Mesothelial cell of epicardium (in vitro differentiated cells): ENCODE measurements around the gene GOLM1. TPM values are rescaled to one million over a fixed set of nuclear protein-coding genes. Genes with fewer than 3 reads are reported as not detected.

ENCODE experiments used
- DNase-seq, 2 experiments: peaks; one replicate each; pipeline ENCODE4 v3.0.0; 2021; ENCODE audit warnings: low spot score in 2 of 2; ENCODE audit not compliant: unreplicated experiment in 2 of 2
- H3K27ac Mint-ChIP-seq: 2 replicates; pipeline ENCODE4 v1.8.0; 2021; ENCODE audit warnings: mixed read lengths
- H3K27me3 Mint-ChIP-seq: 2 replicates; pipeline ENCODE4 v1.8.0; 2021; ENCODE audit warnings: low read depth, mixed read lengths
- H3K36me3 Mint-ChIP-seq: 2 replicates; pipeline ENCODE4 v1.8.0; 2021; ENCODE audit warnings: mixed read lengths
- H3K4me1 Mint-ChIP-seq: 2 replicates; pipeline ENCODE4 v1.8.0; 2021; ENCODE audit warnings: mixed read lengths
- H3K4me3 Mint-ChIP-seq: 2 replicates; pipeline ENCODE4 v1.8.0; 2021; ENCODE audit warnings: mild to moderate bottlenecking, moderate library complexity, mixed read lengths
- H3K9me3 Mint-ChIP-seq: 2 replicates; pipeline ENCODE4 v1.8.0; 2021; ENCODE audit warnings: mixed read lengths
- total RNA-seq: library from RNA; stranded (reverse); gene quantifications from 3 replicates; pipeline ENCODE4 v1.2.1, GENCODE V29; 2021
- TF ChIP-seq, protein P1 (sequence below): fragments of 200-600 bp; sonication (generic); IDR thresholded peaks from one replicate; pipeline ENCODE4 v1.5.0; 2021; ENCODE audit warnings: antibody characterized with exemption; ENCODE audit not compliant: unreplicated experiment

Gene GOLM1
- total RNA-seq, 1 donor from 2014 or later: 101 TPM

DNA sequence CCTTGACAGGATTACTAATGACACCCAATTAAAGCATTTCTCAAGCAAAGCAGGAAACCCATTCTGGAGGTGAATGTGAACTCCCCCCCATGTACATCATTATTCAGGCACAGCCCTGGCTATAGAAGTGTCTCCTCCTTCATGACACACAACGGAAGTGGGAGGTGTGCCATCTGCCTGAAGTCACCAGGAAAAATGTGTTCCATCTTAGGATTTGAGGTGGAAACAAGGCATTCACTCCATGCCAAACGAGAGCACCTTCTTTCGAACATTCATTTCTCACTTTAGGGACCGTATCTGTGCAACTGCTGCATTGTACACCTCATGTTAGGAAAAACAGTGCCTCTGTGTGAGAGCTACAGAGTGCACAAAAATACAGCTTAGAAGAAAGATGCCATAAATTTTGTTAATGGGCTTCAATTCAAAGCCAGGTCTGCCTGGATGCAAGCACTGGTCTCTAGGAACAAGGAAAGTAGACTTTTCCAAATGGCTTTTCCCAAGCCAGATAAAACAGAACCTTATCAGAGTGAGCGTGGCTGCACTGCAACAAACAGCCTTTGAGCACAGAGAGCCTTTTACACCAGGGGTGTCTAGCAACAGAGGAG, 19.4 kb downstream of the GOLM1 start:
- peaks cover 10% of the 10 kb centered on the region for H3K36me3 Mint-ChIP-seq
- H3K27ac Mint-ChIP-seq: peak overlapping the region; percentile 97
- TF ChIP-seq, protein P1, sequence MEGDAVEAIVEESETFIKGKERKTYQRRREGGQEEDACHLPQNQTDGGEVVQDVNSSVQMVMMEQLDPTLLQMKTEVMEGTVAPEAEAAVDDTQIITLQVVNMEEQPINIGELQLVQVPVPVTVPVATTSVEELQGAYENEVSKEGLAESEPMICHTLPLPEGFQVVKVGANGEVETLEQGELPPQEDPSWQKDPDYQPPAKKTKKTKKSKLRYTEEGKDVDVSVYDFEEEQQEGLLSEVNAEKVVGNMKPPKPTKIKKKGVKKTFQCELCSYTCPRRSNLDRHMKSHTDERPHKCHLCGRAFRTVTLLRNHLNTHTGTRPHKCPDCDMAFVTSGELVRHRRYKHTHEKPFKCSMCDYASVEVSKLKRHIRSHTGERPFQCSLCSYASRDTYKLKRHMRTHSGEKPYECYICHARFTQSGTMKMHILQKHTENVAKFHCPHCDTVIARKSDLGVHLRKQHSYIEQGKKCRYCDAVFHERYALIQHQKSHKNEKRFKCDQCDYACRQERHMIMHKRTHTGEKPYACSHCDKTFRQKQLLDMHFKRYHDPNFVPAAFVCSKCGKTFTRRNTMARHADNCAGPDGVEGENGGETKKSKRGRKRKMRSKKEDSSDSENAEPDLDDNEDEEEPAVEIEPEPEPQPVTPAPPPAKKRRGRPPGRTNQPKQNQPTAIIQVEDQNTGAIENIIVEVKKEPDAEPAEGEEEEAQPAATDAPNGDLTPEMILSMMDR: no peak
- no peaks in the 10 kb centered on the region for H3K9me3 Mint-ChIP-seq
- no peak for DNase-seq
- H3K4me3 Mint-ChIP-seq: no peak overlapping the region
- H3K27me3 Mint-ChIP-seq: no peaks in the 10 kb centered on the region
- peaks cover 49% of the 10 kb centered on the region for H3K4me1 Mint-ChIP-seq

DNA sequence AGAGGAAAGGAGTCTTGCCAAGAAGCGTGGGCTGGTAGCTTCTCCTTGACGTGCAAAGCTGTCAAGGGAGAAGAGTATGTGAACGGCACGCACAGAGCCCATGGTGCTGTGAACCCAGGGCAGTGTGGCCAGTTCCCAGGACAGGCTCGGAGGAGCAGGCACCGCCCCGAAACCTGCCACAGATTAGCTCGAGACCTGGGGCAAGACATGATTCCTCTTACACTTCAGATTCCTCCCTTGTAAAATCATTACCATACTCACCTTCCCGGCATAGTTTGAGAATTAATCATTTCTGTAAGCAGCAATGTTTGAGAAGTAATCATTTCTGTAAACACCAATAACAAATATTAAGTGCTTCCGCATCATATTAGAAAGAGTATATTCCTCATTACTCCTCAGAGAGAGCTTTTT, 19.9 kb downstream of the GOLM1 start:
- H3K36me3 Mint-ChIP-seq: peaks cover 15% of the 10 kb centered on the region

DNA sequence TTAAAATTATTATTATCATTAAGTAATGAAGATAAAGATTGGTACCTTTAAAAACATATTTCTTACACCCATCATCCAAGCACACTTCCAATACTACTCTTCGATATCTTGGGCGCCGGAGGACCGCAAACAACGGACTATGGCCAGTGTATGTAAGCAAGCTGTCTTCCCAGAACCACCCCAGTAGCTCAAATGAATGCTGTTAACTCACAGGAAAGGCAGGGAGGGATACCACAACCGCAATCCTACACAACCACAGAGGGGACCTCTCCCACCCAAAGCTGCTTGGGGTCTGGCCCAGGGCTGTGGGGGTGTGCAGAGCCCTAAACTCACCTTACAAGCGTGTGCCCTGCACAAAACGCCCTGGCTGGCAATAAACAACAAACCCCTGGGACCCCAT, 20.6 kb downstream of the GOLM1 start:
- Mint-ChIP-seq H3K4me3 (no peak overlapping the region), H3K4me1 (peaks cover 49% of the 10 kb centered on the region), H3K9me3 (no peaks in the 10 kb centered on the region), H3K27me3 (no peaks in the 10 kb centered on the region), H3K36me3 (peaks cover 12% of the 10 kb centered on the region), H3K27ac (peak overlapping the region; percentile 97)
- DNase-seq: no peak
- TF ChIP-seq, protein P1: no peak

More for the DNA sequence above, 19.9 kb downstream of the GOLM1 start:
- Mint-ChIP-seq H3K4me3 (peak overlapping the region; percentile 37), H3K9me3 (no peaks in the 10 kb centered on the region), H3K4me1 (peaks cover 49% of the 10 kb centered on the region), H3K27ac (peak overlapping the region; percentile 97), H3K27me3 (no peaks in the 10 kb centered on the region)
- no peak for DNase-seq
- TF ChIP-seq, protein P1: no peak

DNA sequence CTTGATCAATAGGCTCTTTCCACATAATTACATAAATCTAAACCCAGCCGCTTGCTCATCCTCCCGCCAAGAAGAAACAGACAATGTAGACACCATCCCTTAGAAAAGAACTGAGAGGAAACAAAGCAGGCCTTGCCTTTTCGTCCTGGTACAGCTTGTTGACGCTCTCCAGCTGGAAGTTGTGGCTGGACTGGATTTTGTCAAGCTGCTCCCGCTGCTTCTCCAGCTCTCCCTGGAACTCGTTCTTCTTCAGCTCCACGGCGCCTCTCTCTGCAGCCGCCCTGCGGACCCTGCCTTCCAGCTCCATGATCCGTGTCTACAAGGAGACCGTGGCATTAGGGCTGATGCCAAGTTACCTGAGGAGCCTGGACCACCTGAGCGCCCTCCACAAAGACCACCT, 22.1 kb downstream of the GOLM1 start:
- no peak for DNase-seq

DNA sequence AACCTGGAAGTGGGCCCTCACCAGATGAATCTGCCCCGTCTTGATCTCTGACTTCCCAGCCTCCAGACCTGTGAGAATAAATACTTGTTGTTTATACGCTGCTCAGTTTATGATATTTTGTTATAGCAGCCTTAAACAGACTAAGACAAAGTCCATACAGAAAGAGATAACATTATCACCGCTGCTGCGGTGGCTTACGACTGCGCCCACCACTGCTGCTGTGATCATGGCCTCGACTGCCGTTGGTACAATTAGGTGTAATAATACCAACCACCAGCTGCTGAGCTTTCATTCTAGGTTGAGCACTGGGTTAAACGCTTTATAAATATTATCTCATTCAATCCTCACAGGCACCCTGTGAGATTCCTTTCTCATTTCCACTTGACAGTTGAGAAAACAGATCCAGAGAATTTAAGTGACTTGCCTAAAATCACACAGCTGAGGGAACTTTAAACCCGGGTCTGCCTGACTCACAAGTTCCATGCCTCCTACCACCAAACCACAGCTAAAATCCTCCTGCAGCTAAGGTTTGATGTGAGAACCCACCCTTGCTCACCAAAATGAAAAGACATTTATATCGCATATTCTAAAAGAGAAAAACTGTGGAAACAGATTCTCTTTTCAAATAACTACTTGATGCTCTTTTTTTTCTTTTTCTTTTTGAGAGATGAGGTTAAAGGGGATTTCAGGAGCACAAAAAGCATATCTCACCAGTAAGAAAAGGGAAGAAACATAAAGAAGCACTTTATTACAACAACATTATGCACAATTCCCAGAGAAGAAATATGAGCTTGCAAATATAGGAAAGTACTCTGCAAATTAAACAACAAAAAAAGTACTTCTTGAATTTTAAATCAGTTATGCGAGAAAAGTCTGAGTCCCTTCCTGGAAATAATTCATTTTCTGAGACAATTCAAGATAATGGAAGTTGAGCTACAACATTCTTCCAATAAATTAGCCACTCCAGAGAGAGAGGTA, 23.9 kb downstream of the GOLM1 start:
- Mint-ChIP-seq H3K36me3 (peaks cover 12% of the 10 kb centered on the region), H3K4me1 (peaks cover 55% of the 10 kb centered on the region), H3K27me3 (no peaks in the 10 kb centered on the region), H3K9me3 (no peaks in the 10 kb centered on the region), H3K27ac (peak overlapping the region; percentile 16), H3K4me3 (no peak overlapping the region)
- TF ChIP-seq, protein P1: no peak
- DNase-seq: no peak

More for the DNA sequence above, 22.1 kb downstream of the GOLM1 start:
- Mint-ChIP-seq H3K9me3 (no peaks in the 10 kb centered on the region), H3K4me3 (no peak overlapping the region), H3K4me1 (peaks cover 54% of the 10 kb centered on the region), H3K36me3 (peaks cover 12% of the 10 kb centered on the region), H3K27ac (peak overlapping the region; percentile 97), H3K27me3 (no peaks in the 10 kb centered on the region)
- TF ChIP-seq, protein P1: no peak
